ENCODE data around the gene ADGRL3. TPM values are rescaled to one million over a fixed set of nuclear protein-coding genes. Genes with fewer than 3 reads are reported as not detected.

ADGRL3 gene
- polyA plus RNA-seq, 1 experiment = 0.01 TPM

DNA sequence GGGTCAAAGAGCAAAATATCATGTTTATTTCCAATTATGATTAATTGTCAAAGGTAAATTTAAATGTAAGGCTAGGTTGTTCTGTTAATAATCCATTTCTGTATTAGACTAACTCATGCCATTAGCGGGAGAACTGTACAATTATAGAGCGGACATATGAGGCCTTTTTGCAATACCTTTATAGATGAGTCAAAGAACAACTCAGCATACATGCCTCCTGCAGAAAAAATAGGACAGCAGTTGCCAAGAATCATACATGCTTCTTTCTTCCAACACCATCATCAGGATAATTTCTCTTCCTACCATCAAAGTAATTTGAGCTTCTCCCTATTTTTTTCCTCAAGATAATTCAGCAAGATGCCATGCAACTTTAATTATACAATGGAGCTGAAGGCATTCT lies 917.8 kb downstream of the ADGRL3 start:
- DNase-seq (ENCODE audit: low read depth) = no peak
- ChIA-PET CTCF (no interaction called here), POLR2A (no interaction called here)
- Histone ChIP-seq H3K4me3 (ENCODE audit: low read depth, low read length) (no peak overlapping the region), H3K36me3 (ENCODE audit: control insufficient read depth, insufficient read depth, low read length) (no peaks in the 10 kb centered on the region), H3K27me3 (ENCODE audit: control insufficient read depth, insufficient read depth, low read length) (no peaks in the 10 kb centered on the region)
- TF ChIP-seq, protein P1, sequence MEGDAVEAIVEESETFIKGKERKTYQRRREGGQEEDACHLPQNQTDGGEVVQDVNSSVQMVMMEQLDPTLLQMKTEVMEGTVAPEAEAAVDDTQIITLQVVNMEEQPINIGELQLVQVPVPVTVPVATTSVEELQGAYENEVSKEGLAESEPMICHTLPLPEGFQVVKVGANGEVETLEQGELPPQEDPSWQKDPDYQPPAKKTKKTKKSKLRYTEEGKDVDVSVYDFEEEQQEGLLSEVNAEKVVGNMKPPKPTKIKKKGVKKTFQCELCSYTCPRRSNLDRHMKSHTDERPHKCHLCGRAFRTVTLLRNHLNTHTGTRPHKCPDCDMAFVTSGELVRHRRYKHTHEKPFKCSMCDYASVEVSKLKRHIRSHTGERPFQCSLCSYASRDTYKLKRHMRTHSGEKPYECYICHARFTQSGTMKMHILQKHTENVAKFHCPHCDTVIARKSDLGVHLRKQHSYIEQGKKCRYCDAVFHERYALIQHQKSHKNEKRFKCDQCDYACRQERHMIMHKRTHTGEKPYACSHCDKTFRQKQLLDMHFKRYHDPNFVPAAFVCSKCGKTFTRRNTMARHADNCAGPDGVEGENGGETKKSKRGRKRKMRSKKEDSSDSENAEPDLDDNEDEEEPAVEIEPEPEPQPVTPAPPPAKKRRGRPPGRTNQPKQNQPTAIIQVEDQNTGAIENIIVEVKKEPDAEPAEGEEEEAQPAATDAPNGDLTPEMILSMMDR (IDR thresholded peaks at IDR 0.05; ENCODE audit: insufficient read depth, low read depth, low read length) = no peak

DNA sequence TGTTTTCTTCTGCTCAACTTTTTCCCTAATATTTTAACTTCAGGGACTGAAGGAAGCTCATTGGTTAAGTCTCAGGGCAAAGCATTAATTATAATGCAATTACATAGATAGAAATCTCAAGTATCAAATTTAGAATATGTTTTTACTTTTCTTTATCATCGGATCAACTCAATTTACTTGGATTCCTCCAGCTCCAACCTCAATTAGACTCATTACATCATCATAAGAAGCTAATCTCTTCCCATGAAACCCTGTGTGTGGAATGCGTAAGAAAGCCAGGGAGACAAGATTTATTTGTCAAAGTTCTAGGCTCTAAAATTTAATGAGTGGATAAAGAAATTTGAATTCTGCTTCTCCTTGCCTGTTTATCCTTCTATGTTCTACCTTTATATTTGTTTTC lies 918.4 kb downstream of the ADGRL3 start:
- DNase-seq (ENCODE audit: low read depth) = no peak
- CTCF ChIA-PET = no interaction called here
- POLR2A ChIA-PET = no interaction called here
- H3K36me3 ChIP-seq (ENCODE audit: control insufficient read depth, insufficient read depth, low read length) = no peaks in the 10 kb centered on the region
- TF ChIP-seq, protein P1 (IDR thresholded peaks at IDR 0.05; ENCODE audit: insufficient read depth, low read depth, low read length) = no peak
- no peaks in the 10 kb centered on the region for H3K27me3 ChIP-seq (ENCODE audit: control insufficient read depth, insufficient read depth, low read length)
- H3K4me3 ChIP-seq (ENCODE audit: low read depth, low read length) = no peak overlapping the region

DNA sequence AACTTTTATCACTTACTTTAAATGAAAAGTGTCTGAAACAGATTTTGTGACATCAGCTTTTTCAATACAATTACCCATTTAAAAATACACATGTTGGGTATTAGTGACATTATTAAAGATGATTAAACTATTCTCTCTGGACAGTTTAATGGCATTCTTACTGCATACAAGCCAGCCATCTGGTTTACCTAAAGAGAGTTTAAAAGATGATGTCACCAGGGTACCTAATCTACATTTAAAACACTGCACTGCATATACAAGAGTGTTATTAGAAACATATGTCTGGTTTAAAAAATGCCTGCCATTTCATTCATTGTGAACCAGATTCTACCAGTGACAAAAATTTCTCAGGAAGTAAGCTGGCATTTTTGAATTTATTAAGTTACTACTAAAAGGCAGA lies 919.1 kb downstream of the ADGRL3 start:
- ChIA-PET POLR2A (no interaction called here), CTCF (no interaction called here)
- Histone ChIP-seq H3K4me3 (ENCODE audit: low read depth, low read length) (no peak overlapping the region), H3K36me3 (ENCODE audit: control insufficient read depth, insufficient read depth, low read length) (no peaks in the 10 kb centered on the region), H3K27me3 (ENCODE audit: control insufficient read depth, insufficient read depth, low read length) (no peaks in the 10 kb centered on the region)
- TF ChIP-seq, protein P1 (IDR thresholded peaks at IDR 0.05; ENCODE audit: insufficient read depth, low read depth, low read length) = no peak
- DNase-seq (ENCODE audit: low read depth) = no peak

DNA sequence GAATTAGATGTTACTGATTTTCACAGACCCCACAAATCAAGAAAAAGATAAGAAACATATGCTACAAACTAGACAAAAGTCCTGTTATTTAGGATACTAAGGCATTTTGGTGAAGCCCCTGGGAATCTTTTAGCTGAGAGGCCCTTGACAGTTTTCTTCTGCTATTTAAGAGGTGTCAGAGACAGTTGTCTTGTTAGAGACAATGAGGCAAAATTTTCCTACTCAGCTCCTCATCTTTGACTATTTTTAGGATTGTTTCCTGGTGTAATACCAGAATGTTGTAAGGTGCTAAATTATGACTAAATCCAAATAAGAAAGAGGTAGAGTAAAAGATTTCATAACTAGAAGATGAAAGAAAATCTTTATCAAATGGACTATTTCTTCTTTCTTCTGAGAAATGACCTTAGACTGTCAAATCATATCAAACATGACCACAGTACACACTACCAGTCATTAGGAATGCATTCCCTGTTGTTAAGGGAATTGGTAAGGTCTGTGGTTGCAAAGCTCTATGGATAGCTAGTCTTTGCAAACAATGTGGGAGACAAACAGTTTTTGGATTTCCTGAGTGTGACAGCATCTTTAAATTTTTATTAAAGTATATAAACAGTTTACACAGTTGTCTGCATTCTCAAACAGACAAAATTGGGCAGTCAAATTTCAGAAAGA lies 926.1 kb downstream of the ADGRL3 start:
- TF ChIP-seq, protein P1 (IDR thresholded peaks at IDR 0.05; ENCODE audit: insufficient read depth, low read depth, low read length) = no peak
- no peaks in the 10 kb centered on the region for H3K27me3 ChIP-seq (ENCODE audit: control insufficient read depth, insufficient read depth, low read length)
- ChIA-PET CTCF (no interaction called here), POLR2A (no interaction called here)
- H3K4me3 ChIP-seq (ENCODE audit: low read depth, low read length) = no peak overlapping the region
- no peak for DNase-seq (ENCODE audit: low read depth)
- H3K36me3 ChIP-seq (ENCODE audit: control insufficient read depth, insufficient read depth, low read length) = no peaks in the 10 kb centered on the region

Small RNAs within 50 kb of the gene (small RNA-seq; reads per million reads assigned to genes)
- gene RF00019 (ENCODE audit: insufficient read length, low read depth, low replicate concordance) = not detected
